Retinal pigment epithelial cell (primary cell): ENCODE data around the gene UNCX.

Experiments
- DNase-seq: peaks from one replicate; pipeline ENCODE4 v3.0.0-alpha.2; 2010; ENCODE audit warnings: low read depth
- H3K4me3 ChIP-seq: 2 replicates; pipeline ENCODE4 v1.5.1; 2011; ENCODE audit warnings: mild to moderate bottlenecking, low read length, control low read depth, moderate library complexity
- TF ChIP-seq, protein P1 (sequence below): conservative IDR thresholded peaks from 2 replicates; pipeline ENCODE4 v1.5.1; 2011; ENCODE audit warnings: low read depth, low read length, control low read depth, inconsistent platforms

Gene UNCX

DNA sequence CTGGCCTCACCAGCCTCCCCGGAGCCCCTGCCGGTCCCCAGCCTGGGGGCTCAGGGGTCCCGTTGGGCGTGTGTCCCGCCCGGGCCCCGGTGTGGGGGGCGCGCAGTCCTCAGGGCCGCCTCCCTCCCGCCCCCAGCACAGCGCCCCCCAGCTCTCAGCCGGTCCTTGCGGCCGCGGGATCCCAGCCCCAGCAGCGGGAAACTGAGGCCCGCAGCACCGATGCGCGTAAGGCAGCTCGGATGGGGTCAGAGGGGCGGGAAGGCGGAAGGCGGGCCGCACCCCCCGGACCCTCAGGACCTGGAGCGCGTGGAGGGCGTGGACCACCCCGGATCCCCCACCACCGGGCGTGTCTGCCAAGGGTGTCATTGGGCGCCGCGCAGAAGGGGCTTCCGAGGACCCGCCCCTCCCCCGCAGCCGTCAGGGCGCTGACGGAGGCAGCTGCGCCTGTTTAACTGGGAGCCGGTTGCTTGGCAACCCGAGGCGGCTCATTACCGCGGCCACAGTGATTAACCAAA, 14.9 kb downstream of the UNCX start:
- no peak for DNase-seq
- H3K4me3 ChIP-seq = no peak overlapping the region
- TF ChIP-seq, protein P1, sequence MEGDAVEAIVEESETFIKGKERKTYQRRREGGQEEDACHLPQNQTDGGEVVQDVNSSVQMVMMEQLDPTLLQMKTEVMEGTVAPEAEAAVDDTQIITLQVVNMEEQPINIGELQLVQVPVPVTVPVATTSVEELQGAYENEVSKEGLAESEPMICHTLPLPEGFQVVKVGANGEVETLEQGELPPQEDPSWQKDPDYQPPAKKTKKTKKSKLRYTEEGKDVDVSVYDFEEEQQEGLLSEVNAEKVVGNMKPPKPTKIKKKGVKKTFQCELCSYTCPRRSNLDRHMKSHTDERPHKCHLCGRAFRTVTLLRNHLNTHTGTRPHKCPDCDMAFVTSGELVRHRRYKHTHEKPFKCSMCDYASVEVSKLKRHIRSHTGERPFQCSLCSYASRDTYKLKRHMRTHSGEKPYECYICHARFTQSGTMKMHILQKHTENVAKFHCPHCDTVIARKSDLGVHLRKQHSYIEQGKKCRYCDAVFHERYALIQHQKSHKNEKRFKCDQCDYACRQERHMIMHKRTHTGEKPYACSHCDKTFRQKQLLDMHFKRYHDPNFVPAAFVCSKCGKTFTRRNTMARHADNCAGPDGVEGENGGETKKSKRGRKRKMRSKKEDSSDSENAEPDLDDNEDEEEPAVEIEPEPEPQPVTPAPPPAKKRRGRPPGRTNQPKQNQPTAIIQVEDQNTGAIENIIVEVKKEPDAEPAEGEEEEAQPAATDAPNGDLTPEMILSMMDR = no peak

DNA sequence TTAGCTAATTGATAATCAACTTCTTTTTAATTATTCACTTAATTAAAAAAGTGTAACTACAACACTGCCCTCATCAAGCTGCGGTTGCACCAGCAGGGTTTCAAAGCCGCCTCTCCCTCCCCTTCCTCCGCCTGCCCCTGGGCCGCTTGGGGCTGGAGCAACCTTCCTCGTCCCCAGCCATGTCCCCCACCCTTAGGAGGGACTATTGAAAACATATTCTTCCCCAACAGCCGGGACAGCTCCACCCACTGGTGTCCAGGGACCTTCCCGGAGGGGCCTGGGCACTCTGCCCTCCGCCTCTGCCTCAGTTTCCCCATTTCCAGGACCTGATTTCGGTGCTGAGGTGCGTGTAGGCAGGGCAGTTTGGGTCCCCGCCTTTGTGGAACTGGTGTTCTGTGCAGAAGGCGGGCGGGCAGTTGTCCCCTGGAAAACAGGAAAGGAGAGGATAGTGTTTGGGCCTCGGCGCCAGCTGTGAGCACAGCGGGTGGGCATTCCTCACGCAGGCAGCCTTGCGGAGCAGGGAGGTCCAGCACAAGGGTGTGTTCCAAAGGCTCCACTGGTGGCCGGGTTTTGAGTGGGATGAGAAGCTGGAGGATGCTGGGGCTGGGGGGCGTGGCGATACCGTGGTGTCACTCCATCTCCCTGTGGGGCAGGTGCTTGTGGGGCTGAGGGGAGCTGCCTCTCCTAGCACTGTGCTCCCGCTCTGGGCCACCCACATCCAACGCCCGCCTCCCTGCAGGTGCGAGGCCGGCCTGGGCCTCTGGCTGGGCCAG, 15.7 kb downstream of the UNCX start:
- TF ChIP-seq, protein P1 = no peak
- H3K4me3 ChIP-seq = no peak overlapping the region
- DNase-seq = no peak

DNA sequence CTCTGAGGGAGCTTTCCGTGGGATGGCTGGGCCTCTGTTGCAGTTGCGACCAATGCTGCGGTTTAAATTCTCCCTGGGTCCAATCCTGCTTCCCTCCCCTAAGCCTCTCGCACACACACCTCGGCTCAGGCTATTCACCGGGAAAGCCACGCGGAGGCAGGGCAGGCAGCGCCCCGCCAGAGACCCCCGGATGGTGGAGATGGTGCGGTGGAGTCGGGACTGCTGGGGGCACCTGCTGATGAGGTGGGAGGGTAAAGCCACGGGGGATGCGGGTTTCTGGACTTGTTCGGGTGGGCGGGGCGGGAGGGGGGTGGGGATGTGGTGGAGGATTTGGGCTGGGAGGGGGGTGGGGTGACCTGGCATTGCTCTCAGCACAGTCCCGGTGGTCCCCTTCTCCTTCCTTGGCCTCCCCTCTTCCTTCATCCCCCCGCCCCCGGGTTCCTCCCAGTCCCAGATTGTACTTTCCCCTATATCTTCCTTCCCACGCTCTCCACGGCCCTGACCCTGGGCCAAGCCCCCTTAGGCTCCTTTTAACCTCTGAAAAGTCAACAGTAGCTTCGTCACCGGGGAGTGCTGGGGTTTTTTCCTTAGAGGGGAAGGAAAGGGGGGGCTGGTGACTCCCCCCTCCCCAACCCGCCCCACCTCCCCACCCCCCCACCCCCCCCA, 16.4 kb downstream of the UNCX start:
- TF ChIP-seq, protein P1 = no peak
- no peak for DNase-seq
- H3K4me3 ChIP-seq = no peak overlapping the region

DNA sequence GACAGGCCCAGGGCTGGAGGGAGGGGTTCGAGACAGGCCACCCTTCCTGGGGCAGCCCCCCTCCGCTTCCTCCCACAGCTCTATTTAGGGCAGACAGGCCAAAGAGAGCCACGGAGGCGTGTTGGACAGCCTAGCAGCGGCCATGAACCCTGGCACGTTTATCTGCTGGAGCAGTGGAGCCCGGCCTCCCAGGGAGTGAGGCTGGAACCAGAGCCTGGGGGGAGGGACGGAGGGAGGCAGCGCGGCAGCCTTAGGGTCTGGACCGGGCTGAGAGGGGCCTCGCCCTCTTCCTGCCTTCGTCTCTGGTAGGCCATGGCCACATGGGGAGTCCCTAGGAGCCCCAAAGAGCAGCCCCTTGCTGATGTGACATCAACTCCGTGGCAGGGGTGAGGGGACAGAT, 17.1 kb downstream of the UNCX start:
- no peak for DNase-seq
- no peak overlapping the region for H3K4me3 ChIP-seq
- TF ChIP-seq, protein P1 = no peak

DNA sequence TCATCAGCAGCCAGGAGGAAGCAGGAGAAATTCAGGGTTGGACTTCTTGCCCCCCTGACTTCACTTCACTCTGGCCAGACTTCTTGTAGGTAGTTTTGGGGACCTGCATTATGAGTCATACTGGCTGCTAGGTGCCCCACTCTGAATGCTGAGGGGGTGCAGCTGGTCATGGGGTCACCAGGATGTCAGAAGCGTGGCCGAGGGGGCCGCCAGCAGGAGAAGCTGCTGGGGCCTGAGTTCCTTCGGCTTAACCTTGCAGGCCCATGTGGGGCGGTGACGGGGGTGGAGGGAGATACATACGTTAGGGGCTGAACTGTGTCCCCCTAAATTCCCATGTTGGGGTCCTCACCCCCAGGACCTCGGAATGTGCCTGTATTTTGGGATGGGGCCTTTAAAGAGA, 18.2 kb downstream of the UNCX start:
- no peak for DNase-seq
- H3K4me3 ChIP-seq = no peak overlapping the region
- TF ChIP-seq, protein P1 = no peak

DNA sequence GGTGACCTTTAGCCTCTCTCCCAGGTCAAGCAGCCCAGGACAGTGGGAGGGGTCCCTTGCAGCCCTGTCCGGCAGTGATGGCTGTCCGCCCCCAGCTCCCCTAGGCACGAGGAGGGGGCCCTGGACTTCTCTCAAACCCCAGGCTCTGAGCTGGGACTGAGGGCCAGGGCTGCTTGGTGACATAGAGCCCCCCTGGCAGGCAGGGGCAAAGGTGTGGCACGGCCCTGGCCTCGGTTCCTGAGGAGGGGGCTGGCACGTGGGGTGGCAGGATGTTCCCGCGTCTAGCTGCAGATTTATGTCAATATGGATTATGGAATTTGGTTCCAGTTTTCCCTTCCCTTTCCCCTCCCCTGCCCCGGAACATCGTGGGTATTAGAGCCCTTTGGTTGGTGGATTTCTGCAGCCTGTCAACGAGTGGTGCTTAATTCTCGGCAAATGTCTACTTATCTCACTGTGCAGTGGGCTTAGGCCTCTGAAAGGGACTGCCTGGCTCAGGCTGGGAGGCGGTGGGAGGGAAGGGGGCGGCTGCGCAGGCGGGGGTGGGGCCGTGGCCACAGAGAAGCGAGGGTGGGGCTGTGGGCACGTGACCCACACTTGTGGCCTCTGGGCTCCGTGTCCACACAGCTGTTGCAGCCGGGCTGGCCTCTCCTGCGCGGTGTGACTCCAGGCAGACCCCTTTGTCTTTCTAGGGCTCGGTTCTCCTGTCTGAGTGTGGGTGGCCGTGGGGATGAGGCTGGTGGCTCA, 19.3 kb downstream of the UNCX start:
- TF ChIP-seq, protein P1 = no peak
- no peak for DNase-seq
- no peak overlapping the region for H3K4me3 ChIP-seq
